GM18505 (cell line): ENCODE results near the gene COPA.
A peak's percentile ranks its signal among the peaks of the same experiment; 100 is the strongest.
"Not testable (repeated sequence)": the region's sequence is repeated elsewhere in the genome, so short reads cannot be mapped to it uniquely, and the experiment has no call there.

Source experiments
- ATAC-seq: cut with Tn5 transposase; IDR thresholded peaks from one replicate; pipeline ENCODE4 v1.9.1; 2021; ENCODE audit not compliant: unreplicated experiment
- POLR2A ChIP-seq: IDR thresholded peaks from 4 replicates; pipeline ENCODE4 v1.6.1; 2011; ENCODE audit warnings: borderline replicate concordance; ENCODE audit not compliant: insufficient read depth, insufficient read length; ENCODE audit errors: extremely low read depth

The COPA gene

DNA sequence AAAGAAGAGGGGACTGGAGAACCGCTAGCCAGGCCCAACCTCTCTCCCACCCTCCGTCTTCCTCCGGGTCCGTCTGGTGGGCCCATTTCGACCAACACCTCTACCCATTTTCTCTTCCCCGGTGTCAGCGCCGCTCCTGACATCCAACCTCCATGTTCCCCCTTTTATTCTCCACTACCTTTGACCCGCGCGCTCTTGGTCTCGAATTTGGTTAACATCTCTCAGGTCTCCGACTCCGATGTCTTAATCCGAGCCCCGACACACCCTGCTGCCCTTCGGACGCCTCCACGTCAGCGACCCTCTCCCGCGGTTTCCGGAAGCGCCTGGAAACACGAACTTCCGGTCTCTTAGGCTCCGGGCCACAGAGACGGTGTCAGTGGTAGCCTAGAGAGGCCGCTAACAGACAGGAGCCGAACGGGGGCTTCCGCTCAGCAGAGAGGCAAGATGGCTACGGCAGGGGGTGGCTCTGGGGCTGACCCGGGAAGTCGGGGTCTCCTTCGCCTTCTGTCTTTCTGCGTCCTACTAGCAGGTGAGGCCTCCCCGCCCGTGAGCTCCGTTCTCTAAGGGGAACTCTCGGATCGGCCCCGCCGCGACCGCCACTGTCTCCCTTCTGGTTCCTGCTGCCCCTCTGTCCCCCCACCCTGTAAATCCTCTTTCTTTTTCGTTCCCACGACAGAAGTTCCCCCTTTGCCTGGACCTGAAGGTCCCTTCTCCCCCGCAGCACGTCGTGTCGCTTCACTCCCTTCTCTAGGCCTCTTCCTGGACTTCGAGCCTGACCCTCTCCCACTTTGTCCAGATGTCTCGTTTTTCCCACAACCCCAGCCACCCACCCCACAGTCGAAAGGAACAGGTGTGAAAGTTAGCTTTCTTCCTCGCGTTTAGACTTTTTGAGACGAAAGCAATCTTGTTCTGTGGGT lies at the start of gene COPA, which contains the start of gene NCSTN:
COPA (minus strand) TSS at position 298 of the 917 bp plus-strand sequence; CDS start at position 218, 80 bp downstream.
NCSTN (plus strand) TSS at position 431 of the 917 bp plus-strand sequence; CDS start at position 445, 14 bp downstream.
- peak; percentile 83 for ATAC-seq
- peak; percentile 94 for TF ChIP-seq POLR2A

DNA sequence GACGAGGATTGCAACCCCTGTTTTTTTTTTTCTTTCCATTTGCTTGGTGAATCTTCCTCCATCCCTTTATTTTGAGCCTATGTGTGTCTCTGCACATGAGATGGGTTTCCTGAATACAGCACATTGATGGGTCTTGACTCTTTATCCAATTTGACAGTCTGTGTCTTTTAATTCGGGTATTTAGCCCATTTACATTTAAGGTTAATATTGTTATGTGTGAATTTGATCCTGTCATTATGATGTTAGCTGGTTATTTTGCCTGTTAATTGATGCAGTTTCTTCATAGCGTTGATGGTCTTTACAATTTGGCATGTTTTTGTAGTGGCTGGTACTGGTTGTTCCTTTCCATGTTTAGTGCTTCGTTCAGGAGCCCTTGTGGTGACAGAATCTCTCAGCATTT lies 45.4 kb upstream of the COPA start:
- not testable (repeated sequence) for ATAC-seq

DNA sequence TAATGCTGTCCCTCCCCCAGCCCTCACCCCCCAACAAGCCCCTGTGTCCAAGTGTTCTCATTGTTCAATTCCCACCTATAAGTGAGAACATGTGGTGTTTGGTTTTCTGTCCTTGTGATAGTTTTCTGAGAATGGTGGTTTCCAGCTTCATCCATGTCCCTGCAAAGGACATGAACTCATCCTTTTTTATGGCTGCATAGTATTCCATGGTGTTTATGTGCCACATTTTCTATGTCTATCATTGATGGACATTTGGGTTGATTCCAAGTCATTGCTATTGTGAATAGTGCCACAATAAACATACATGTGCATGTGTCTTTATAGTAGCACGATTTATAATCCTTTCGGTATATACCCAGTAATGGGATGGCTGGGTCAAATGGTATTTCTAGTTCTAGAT lies 41.8 kb upstream of the COPA start:
- ATAC-seq, result not testable (repeated sequence)

DNA sequence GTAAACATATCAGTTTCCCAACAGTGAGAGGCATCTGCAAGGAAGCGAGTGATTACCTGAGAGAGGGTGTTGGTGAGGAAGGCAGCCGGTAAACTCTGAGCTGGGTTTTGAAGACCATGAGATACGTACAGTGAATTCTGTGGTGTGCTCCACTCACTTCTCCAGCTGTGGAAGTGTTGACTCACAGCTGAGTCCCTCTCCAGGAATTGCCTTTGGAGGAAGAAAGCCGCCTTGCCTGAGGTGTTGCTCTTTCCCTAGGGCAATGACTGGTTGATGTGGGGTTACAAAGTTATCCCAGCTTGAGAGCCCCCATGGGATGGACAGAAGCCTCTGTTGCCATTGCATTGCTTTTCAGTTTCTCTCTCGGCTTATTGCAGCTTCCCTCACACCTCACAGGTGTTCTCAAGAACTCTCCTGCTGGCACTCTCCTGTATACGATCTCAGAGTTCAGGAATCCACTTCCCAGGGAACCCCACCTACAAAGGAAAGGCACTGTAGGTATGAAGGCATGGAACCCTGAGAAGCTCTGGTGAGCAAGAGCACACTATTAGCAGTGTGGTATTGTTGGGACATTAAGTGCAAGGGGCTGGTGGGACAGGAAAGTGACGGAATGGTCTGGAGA lies 34.6 kb upstream of the COPA start:
- no peak for ATAC-seq
- no peak for TF ChIP-seq POLR2A

GRCh38 chr1:160376525-160377131 lies 33.6 kb upstream of the COPA start:
- no peak for ATAC-seq
- TF ChIP-seq POLR2A, result no peak

- no peak for TF ChIP-seq POLR2A
- no peak for ATAC-seq
Observed at GRCh38 chr1:160375788-160376524, 32.9 kb upstream of the COPA start.

- no peak for ATAC-seq
- TF ChIP-seq POLR2A, result no peak
Observed at GRCh38 chr1:160374306-160375110, 31.5 kb upstream of the COPA start.

DNA sequence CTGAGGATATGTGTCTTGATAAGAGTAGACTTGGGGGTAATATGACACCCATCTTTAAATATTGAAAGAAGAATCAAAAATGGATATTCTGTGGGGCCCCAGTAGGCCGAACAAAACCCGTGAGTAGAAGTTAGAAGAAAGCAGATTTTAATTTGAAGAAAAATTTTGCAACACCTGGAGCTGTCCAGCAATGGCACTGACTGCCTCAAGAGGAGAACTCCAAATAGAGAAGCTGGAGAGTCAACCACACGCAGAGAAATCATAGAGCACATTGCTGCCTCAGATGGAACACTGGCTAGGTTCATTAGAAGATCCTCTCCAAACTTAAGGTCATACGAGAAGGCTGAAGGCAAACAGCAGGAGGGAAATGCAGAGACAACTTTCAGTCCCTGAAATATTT lies 30.6 kb upstream of the COPA start:
- TF ChIP-seq POLR2A, result no peak

GRCh38 chr1:160371756-160372155 lies 28.7 kb upstream of the COPA start:
- TF ChIP-seq POLR2A, result no peak
- no peak for ATAC-seq

More for the DNA sequence above, 30.6 kb upstream of the COPA start:
- no peak for ATAC-seq

DNA sequence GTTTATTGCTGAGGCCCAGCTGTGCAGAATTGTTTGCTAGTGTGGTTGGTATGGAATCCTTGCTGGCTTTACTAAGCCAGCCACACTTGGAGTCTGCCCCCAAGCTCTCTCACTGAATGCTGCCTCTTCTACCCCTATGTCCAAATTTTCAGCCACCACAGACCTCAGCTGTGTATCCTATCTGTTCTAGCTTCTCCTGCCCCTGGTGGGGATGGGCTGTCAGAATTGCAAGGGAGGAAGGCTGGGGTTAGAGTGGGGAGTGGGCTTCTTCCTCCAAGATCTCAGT lies 28.2 kb upstream of the COPA start:
- ATAC-seq, result no peak
- no peak for TF ChIP-seq POLR2A

- ATAC-seq, result no peak
- TF ChIP-seq POLR2A, result no peak
Observed at GRCh38 chr1:160370561-160371345, 27.7 kb upstream of the COPA start.

DNA sequence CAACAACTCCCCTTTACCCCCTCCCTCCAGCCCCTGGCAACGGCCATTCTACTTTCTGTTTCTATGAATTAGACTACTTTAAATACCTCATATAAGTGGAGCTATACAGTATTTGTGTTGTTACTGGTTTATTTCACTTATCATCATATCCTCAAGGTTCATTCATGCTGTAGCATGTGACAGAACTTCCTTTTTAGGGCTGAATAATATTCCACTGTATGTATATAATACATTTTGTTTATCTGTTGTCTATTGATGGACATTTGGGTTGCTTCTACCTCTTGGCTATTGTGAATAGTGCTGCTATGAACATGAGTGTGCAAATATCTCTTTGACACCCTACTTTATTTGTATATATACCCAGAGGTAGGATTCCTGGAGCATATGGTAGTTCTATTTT lies 26.0 kb upstream of the COPA start:
- no peak for TF ChIP-seq POLR2A
- ATAC-seq, result no peak
